Astrocyte (in vitro differentiated cells and primary cell): ENCODE results near the gene NMRK1.

Experiments
- CTCF ChIP-seq: IDR thresholded peaks from 2 replicates; pipeline ENCODE4 v1.5.1; 2011; ENCODE audit warnings: low read depth, mild to moderate bottlenecking, inconsistent platforms, low read length, moderate library complexity; ENCODE audit not compliant: insufficient read depth
- EZH2 ChIP-seq: IDR thresholded peaks from 2 replicates; pipeline ENCODE4 v1.6.1; 2012; ENCODE audit warnings: mild to moderate bottlenecking, low read length, inconsistent platforms; ENCODE audit not compliant: insufficient read depth

- no peak for TF ChIP-seq CTCF
- TF ChIP-seq EZH2 = no peak
These were observed 34.1 kb downstream of the NMRK1 start for GRCh38 chr9:75053869-75054268.
